Astrocyte of the cerebellum (primary cell): ENCODE data around the gene CREBBP.

Experiments
- DNase-seq: peaks from one replicate; pipeline ENCODE4 v3.0.0-alpha.2; 2011; ENCODE audit warnings: low read depth
- H3K4me3 ChIP-seq: 2 replicates; pipeline ENCODE4 v1.5.1; 2011; ENCODE audit warnings: mild to moderate bottlenecking, low read depth, low read length, moderate library complexity
- CTCF ChIP-seq: IDR thresholded peaks from 2 replicates; pipeline ENCODE4 v1.5.1; 2012; ENCODE audit warnings: low read length, low read depth, moderate library complexity, mild to moderate bottlenecking; ENCODE audit errors: missing control alignments
- in situ Hi-C: cut with HindIII; loops from 2 replicates; pipeline ENCODE4 v1.10.0; 2017; ENCODE audit warnings: low sequenced_read_pairs

CREBBP gene

GRCh38 chr16:3727806-3728381, 152.6 kb downstream of the CREBBP start:
- H3K4me3 ChIP-seq: no peak overlapping the region
- DNase-seq: no peak
- in situ Hi-C loops: no loop called here
- no peak for TF ChIP-seq CTCF

DNA sequence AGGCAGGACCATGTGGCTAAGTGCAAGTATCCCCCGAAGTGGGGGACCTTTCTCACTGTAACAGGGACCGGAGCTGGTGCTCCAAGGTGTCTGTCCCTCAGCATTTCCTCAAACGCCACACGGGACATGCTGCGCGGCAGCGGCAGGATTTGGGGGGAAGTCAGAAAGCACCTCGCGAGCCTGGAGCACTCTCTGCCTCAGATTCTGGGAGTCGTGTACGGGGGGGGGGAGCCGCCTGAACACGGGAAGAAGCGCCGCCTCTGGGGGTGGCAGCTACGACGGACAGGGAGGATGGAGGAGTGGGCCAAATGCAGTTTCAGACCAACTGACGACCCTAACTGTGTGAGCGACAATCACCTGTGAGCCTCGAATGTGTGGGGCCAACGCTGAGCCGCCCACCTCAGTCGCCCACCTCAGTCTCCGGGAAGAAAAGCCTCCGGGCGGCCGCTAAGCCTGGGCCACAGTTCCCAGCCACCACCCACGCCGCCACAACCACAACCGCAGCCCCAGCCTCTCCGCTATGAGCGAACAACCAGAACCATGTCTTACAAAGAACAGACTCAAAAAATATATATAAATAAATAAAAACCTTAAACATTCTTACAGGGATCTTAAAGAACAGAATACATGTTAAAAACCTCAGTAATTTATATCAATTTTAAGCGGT, 154.4 kb downstream of the CREBBP start:
- no peak for DNase-seq
- TF ChIP-seq CTCF: no peak
- no peak overlapping the region for H3K4me3 ChIP-seq
- in situ Hi-C loops: no loop called here

- no peak for DNase-seq
- H3K4me3 ChIP-seq: no peak overlapping the region
- in situ Hi-C loops: no loop called here
- no peak for TF ChIP-seq CTCF
These were observed 155.2 kb downstream of the CREBBP start for GRCh38 chr16:3725276-3725675.

GRCh38 chr16:3722508-3722907, 158.0 kb downstream of the CREBBP start:
- H3K4me3 ChIP-seq: no peak overlapping the region
- in situ Hi-C loops: no loop called here
- no peak for TF ChIP-seq CTCF
- no peak for DNase-seq

- in situ Hi-C loops: no loop called here
- no peak for DNase-seq
- no peak for TF ChIP-seq CTCF
- no peak overlapping the region for H3K4me3 ChIP-seq
These were observed 160.1 kb downstream of the CREBBP start for GRCh38 chr16:3720418-3720817.

- TF ChIP-seq CTCF: no peak
- H3K4me3 ChIP-seq: no peak overlapping the region
- in situ Hi-C loops: no loop called here
- DNase-seq: no peak
These were observed 161.9 kb downstream of the CREBBP start for GRCh38 chr16:3718628-3719027.
